HEK293T (cell line): ENCODE results near the gene TM4SF1.

ENCODE experiments used
- ARNT ChIP-seq: fragments of 450-650 bp; IDR thresholded peaks from 2 replicates; pipeline ENCODE4 v1.6.1; 2017; ENCODE audit warnings: mild to moderate bottlenecking
- BHLHE40 ChIP-seq: fragments of 450-650 bp; IDR thresholded peaks from 2 replicates; pipeline ENCODE4 v1.6.1; 2016; ENCODE audit warnings: mild to moderate bottlenecking, moderate library complexity, borderline replicate concordance
- CTBP1 ChIP-seq: fragments of 450-650 bp; IDR thresholded peaks from 2 replicates; pipeline ENCODE4 v1.6.1; 2016; ENCODE audit warnings: borderline replicate concordance
- ELF4 ChIP-seq: fragments of 450-650 bp; IDR thresholded peaks from 2 replicates; pipeline ENCODE4 v1.6.1; 2017; ENCODE audit warnings: antibody characterized with exemption
- FOXK2 ChIP-seq: fragments of 450-650 bp; IDR thresholded peaks from 2 replicates; pipeline ENCODE4 v1.6.1; 2016; ENCODE audit warnings: mild to moderate bottlenecking
- FOXM1 ChIP-seq: fragments of 450-650 bp; IDR thresholded peaks from 2 replicates; pipeline ENCODE4 v1.6.1; 2017; ENCODE audit warnings: mild to moderate bottlenecking, borderline replicate concordance
- HDGF ChIP-seq: fragments of 450-650 bp; IDR thresholded peaks from 2 replicates; pipeline ENCODE4 v1.6.1; 2017; ENCODE audit warnings: antibody characterized with exemption, borderline replicate concordance
- LEF1 ChIP-seq: fragments of 450-650 bp; IDR thresholded peaks from 2 replicates; pipeline ENCODE4 v1.6.1; 2017; ENCODE audit warnings: mild to moderate bottlenecking, borderline replicate concordance
- NFRKB ChIP-seq: fragments of 450-650 bp; IDR thresholded peaks from 2 replicates; pipeline ENCODE4 v1.6.1; 2016; ENCODE audit warnings: mild to moderate bottlenecking, moderate library complexity
- PKNOX1 ChIP-seq: fragments of 450-650 bp; IDR thresholded peaks from 2 replicates; pipeline ENCODE4 v1.6.1; 2016
- SP1 ChIP-seq: fragments of 450-650 bp; IDR thresholded peaks from 2 replicates; pipeline ENCODE4 v1.6.1; 2017
- SUZ12 ChIP-seq: fragments of 450-650 bp; IDR thresholded peaks from 2 replicates; pipeline ENCODE4 v1.6.1; 2016; ENCODE audit warnings: mild to moderate bottlenecking
- TARDBP ChIP-seq: fragments of 450-650 bp; IDR thresholded peaks from 2 replicates; pipeline ENCODE4 v1.6.1; 2016

- TF ChIP-seq SP1 (no peak), NFRKB (no peak), SUZ12 (no peak), ARNT (no peak), FOXM1 (no peak), BHLHE40 (no peak), HDGF (no peak), PKNOX1 (no peak), ELF4 (no peak), LEF1 (no peak), FOXK2 (no peak), TARDBP (no peak), CTBP1 (no peak)
These were observed 20.8 kb upstream of the TM4SF1 start for GRCh38 chr3:149398296-149398695.
